PFSK-1 (cell line): ENCODE results near the gene ZNF414.

Source experiments
- FOXP2 ChIP-seq: optimal IDR thresholded peaks from 2 replicates; pipeline ENCODE3; 2011; ENCODE audit warnings: borderline replicate concordance, control low read depth, inconsistent platforms; ENCODE audit not compliant: insufficient read depth; ENCODE audit errors: extremely low read length, extremely low read depth
- POLR2AphosphoS5 ChIP-seq: IDR thresholded peaks from 2 replicates; pipeline ENCODE4 v1.6.1; 2012; ENCODE audit warnings: low read depth, mild to moderate bottlenecking, control low read depth, low read length, moderate library complexity
- REST ChIP-seq, 2 experiments: IDR thresholded peaks; 2 replicates each; pipeline versions ENCODE4 v1.6.1 to v1.8.0; 2011 to 2012; ENCODE audit warnings: low read depth in 2 of 2, low read length in 2 of 2, control low read depth in 1 of 2, inconsistent platforms in 1 of 2, mild to moderate bottlenecking in 1 of 2, moderate library complexity in 1 of 2; ENCODE audit not compliant: insufficient read depth in 1 of 2
- SIN3A ChIP-seq: IDR thresholded peaks from 2 replicates; pipeline ENCODE4 v1.6.1; 2012; ENCODE audit warnings: mild to moderate bottlenecking, low read length, moderate library complexity, borderline replicate concordance; ENCODE audit not compliant: insufficient read depth
- TAF1 ChIP-seq: IDR thresholded peaks from 2 replicates; pipeline ENCODE4 v1.6.1; 2012; ENCODE audit warnings: low read length, control low read depth, borderline replicate concordance; ENCODE audit not compliant: insufficient read depth

The ZNF414 gene

GRCh38 chr19:8481616-8482015, 32.4 kb downstream of the ZNF414 start:
- TF ChIP-seq SIN3A, result no peak
- TF ChIP-seq FOXP2, result no peak
- no peak for TF ChIP-seq POLR2AphosphoS5

GRCh38 chr19:8481201-8481600, 32.8 kb downstream of the ZNF414 start:
- TF ChIP-seq FOXP2 (no peak), SIN3A (no peak), TAF1 (no peak), REST (IDR thresholded peaks at IDR 0.05; ENCODE audit: insufficient read depth in 1 of 2, low read depth in 2 of 2, low read length in 2 of 2) (no peak), POLR2AphosphoS5 (no peak)

GRCh38 chr19:8478598-8478997, 35.4 kb downstream of the ZNF414 start:
- TF ChIP-seq FOXP2 (no peak), POLR2AphosphoS5 (no peak), REST (IDR thresholded peaks at IDR 0.05; ENCODE audit: insufficient read depth in 1 of 2, low read depth in 2 of 2, low read length in 2 of 2) (no peak), TAF1 (no peak), SIN3A (no peak)

GRCh38 chr19:8477889-8478288, 36.1 kb downstream of the ZNF414 start:
- no peak for TF ChIP-seq POLR2AphosphoS5
- TF ChIP-seq SIN3A, result no peak
- no peak for TF ChIP-seq REST (IDR thresholded peaks at IDR 0.05; ENCODE audit: insufficient read depth in 1 of 2, low read depth in 2 of 2, low read length in 2 of 2)
- no peak for TF ChIP-seq FOXP2
- TF ChIP-seq TAF1, result no peak

GRCh38 chr19:8476524-8476923, 37.4 kb downstream of the ZNF414 start:
- TF ChIP-seq TAF1 (no peak), FOXP2 (no peak), SIN3A (no peak), REST (IDR thresholded peaks at IDR 0.05; ENCODE audit: insufficient read depth in 1 of 2, low read depth in 2 of 2, low read length in 2 of 2) (no peak), POLR2AphosphoS5 (no peak)
